Panc1 (cell line): ENCODE data around the gene MYORG.

Experiments used
- CTCF ChIP-seq: fragments of 450-650 bp; IDR thresholded peaks from 2 replicates; pipeline ENCODE4 v1.5.1; 2017; ENCODE audit warnings: mild to moderate bottlenecking
- POLR2AphosphoS5 ChIP-seq: IDR thresholded peaks from 2 replicates; pipeline ENCODE4 v1.6.1; 2012; ENCODE audit warnings: mild to moderate bottlenecking, low read depth, low read length, moderate library complexity
- REST ChIP-seq, 2 experiments: IDR thresholded peaks; 2 replicates each; pipeline ENCODE4 v1.6.1; 2011 to 2012; ENCODE audit warnings: low read depth in 2 of 2, control low read depth in 1 of 2, low read length in 1 of 2, mild to moderate bottlenecking in 1 of 2, moderate library complexity in 1 of 2; ENCODE audit not compliant: insufficient read depth in 1 of 2
- TCF7L2 ChIP-seq: IDR thresholded peaks from 2 replicates; pipeline ENCODE4 v1.6.1; 2011; ENCODE audit warnings: mild to moderate bottlenecking, low read depth, low read length, inconsistent platforms

- no peak for TF ChIP-seq CTCF
- no peak for TF ChIP-seq POLR2AphosphoS5
- TF ChIP-seq REST (IDR thresholded peaks at IDR 0.05; ENCODE audit: insufficient read depth in 1 of 2, low read depth in 2 of 2, low read length in 1 of 2) = no peak
- TF ChIP-seq TCF7L2 = no peak
Observed at GRCh38 chr9:34341659-34342295, 34.9 kb downstream of the MYORG start.
